HK-2 (cell line): ENCODE results near the gene AIF1L.
"Not testable (repeated sequence)": the region's sequence is repeated elsewhere in the genome, so short reads cannot be mapped to it uniquely, and the experiment has no call there.

Experiments used
- DNase-seq: peaks from one replicate; pipeline ENCODE4 v3.0.0-alpha.2; 2018; ENCODE audit not compliant: unreplicated experiment

AIF1L gene

DNA sequence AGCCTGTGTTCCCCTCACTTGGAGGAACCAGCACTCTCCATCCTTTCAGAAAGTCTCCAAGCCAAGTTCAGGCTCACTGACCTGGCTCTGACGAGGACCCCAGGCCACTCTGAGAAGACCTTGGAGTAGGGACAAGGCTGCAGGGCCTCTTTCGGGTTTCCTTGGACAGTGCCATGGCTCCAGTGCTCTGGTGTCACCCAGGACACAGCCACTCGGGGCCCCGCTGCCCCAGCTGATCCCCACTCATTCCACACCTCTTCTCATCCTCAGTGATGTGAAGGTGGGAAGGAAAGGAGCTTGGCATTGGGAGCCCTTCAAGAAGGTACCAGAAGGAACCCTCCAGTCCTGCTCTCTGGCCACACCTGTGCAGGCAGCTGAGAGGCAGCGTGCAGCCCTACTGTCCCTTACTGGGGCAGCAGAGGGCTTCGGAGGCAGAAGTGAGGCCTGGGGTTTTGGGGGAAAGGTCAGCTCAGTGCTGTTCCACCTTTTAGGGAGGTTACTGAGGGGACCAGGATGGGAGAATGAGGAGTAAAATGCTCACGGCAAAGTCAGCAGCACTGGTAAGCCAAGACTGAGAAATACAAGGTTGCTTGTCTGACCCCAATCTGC lies 24.4 kb downstream of the AIF1L start:
- no peak for DNase-seq

DNA sequence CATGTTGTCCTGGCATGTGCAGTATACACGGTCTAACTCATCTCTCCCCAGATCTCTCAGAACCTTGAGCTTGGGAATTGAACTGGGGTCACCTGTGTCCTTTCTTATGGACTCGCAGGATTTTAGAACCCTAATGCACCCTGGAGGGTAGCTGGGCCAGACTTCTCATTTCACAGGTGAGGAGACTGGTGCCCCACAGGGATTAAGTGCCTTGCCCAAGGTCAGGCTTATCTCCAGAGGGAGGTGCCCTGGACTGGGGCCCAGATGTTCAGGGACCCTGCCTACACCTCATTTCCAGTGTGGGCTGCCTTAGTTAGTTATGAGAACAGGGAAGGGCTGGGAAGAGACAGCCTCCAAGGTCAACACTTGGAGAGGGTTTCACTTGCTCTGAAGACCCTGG lies 25.0 kb downstream of the AIF1L start:
- DNase-seq, result no peak

DNA sequence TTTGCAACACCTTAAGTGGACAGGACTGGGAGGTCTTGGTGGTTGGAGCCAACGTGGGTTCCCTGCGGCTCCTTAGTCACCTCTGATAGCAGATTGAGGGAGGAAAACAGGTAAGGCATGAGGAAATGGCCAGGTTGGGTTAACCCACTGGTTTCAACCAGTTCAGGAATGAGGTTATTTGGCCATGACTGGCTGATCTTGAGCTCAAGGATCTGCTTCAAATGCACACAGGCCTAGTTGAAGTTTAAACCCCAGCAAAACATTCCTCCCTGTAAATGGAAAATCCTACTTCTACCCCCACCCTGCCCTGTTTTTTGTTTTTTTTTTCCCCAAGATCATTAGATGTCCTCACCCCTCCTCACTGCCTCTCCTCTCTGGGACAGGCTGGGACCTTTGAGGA lies 25.8 kb downstream of the AIF1L start:
- peak; percentile 69 for DNase-seq

DNA sequence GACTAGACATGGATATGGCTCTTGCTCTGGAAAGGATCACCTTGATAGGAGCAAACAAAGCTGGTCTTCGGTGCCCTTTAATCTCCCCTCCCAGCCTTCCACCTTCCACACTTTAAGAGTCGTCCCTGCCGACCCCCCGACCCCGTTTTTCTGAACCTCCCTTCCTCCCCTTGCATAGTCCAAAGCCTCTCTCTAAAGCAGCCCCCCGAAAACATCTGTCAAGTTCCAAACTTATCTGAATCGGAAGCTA lies 28.6 kb downstream of the AIF1L start:
- DNase-seq, result no peak

DNA sequence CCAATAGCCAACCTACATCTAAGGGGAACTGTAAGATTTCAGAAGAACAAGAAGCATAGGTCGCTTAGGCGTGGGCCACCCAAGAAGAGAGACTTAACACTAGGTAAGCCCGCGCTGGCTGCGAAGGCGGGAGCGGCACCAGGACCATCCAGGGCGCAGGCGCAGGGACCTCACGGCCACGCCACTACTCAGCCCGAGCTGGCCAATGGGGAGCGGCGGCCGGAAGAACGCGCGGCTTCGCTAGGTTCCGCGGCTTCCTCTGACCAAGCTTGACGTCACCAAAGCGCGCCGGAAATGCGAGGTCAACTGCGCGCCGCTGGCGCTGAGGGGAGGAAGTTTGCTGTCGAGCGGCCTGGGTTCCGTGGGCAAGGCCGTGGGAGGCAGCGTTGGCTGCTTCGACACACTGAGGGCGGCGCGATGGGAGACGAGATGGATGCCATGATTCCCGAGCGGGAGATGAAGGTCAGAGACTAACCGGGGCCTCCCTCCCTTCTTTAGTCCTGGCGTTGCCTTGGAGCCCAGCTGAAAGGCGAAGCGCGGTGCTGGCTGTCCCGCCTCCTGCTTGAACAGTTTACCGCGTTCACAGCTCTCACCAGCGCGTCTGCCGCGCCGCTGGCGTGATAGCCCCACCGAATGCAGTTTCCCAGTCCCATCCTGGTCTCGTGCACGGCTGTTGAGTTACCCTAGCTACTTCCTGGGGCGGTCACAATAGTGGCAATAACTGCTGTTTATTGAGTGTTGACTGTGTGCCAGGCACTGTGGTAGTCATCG lies 29.1 kb downstream of the AIF1L start, which contains the start of gene NUP214:
Gene NUP214 (plus strand): TSS at position 299 of the 771 bp plus-strand sequence. CDS start 119 bp downstream, at position 418.
- peak; percentile 99 for DNase-seq

DNA sequence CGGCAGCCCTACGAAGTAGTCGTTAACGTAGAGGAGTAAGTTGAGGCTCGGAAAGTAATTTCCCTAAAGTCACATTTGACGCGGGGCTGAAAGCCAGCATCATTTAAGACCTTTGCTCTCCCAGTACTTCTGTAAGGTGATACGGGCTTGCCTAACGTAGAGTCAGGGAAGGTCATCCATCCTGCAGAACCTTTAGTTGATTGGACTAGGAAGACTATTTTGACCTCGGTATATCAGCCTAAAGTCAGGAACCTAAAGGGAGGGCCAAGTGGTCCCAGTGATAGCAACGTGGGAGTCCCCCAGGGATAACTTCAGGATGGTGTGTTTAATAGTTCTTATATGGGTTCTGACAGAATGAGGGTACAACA lies 29.7 kb downstream of the AIF1L start:
- DNase-seq, result no peak

DNA sequence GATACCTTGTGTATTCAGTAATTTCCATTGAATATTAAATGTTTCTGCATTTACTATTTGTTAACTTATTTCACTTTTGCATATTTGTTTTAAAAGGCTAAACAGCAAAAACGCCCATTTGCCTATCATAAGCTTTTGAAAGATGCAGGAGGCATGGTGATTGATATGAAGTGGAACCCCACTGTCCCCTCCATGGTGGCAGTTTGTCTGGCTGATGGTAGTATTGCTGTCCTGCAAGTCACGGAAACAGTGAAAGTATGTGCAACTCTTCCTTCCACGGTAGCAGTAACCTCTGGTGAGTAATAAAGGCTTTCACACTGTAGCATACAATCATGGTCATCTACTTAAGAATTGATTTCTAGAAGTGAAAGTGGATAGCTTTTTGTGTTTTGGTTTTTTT lies 32.9 kb downstream of the AIF1L start:
- DNase-seq, result no peak

DNA sequence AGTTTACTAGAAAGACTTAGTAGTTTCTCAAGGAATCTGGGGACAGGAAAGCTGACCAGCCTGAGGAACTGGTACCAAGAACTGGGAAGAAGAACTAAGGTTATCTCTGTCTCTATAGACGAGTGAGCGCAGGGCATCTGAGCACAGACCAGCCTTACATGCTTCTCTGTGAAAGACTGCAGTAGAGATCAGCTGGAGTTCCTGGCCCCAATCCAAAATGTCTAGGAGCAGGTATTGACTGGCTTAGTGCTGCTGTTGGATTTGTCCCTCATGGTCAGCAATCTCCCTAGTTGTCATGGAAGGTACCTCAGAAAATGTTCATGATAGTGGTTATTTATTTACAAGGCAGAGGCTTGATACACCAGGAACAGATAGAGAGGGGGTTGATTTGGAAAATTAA lies 42.3 kb downstream of the AIF1L start:
- DNase-seq, result no peak

DNA sequence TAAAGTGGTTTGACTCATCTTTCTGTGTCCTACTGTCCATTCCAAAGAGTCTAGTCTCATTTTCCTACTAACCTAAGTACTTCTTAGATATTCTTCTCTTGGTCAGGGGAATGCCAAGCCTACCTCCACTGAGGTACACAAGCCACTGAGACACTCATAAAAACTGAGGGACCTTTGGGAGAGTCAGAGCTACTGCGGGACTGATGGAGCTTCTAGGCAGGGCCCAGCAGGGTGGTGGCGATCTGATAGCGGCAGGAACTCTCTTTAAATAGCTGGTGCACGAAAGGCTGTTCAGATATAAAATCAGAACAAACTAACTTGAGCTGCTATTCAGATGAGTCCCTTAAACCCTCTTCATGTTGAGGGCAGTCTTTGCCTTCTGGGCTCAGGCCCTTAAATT lies 43.8 kb downstream of the AIF1L start:
- no peak for DNase-seq

DNA sequence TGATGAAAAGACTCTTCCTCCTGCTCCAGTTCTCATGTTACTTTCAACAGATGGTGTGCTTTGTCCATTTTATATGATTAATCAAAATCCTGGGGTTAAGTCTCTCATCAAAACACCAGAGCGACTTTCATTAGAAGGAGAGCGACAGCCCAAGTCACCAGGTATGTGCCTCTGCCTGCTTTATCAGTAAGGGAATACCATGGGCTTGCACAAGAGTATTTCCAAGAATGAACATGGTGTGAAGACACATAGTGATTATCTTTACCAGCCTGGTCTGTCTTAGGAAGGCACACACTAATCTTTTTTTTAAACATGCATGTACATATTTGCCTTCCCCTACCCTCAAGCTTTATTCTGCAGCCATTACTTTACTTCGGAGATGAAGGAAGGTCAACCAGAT lies 44.2 kb downstream of the AIF1L start:
- no peak for DNase-seq

DNA sequence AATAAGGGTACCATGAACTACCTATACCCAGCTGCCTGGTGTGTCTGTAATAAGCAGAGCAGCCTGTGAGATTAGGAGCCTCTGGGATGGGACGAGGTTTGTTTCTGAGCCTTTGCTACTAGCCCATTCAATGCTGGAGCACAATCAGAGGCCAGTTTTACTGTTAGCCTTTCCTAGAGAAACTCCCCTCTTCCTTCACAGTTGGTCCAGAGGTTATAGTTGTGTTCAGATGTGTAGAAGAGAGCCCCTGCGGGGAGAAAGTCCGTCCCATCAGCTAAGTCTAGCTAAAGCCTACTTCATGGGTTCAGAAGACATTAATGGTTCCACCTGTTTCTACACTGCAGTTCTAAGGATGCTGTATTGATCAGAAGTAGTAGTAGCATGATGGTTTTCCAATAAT lies 45.8 kb downstream of the AIF1L start:
- DNase-seq, result no peak

DNA sequence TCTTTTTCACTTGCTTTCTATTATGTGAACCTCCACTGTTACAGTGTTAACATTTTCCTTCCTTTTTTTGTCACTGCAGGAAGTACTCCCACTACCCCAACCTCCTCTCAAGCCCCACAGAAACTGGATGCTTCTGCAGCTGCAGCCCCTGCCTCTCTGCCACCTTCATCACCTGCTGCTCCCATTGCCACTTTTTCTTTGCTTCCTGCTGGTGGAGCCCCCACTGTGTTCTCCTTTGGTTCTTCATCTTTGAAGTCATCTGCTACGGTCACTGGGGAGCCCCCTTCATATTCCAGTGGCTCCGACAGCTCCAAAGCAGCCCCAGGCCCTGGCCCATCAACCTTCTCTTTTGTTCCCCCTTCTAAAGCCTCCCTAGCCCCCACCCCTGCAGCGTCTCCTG lies 47.9 kb downstream of the AIF1L start:
- DNase-seq, result no peak

DNA sequence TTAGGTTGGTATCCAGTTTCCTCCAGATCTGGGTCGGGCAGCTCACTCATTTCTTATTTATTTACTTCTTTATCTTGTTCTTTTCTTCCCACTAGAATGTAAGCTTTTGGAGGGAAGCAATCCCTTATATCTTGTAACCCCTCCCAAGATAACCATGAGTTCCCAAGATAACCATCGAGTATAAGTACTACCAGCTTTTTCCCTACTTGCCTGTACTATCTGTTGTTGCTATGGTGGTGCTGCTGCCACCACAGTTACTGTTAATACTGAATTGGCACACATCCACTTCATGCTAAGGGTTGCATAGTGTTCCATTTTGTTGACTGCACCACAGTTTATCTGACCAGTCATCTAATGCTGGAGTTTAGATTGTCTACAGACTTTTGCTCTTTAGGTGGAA lies 48.9 kb downstream of the AIF1L start:
- no peak for DNase-seq

DNA sequence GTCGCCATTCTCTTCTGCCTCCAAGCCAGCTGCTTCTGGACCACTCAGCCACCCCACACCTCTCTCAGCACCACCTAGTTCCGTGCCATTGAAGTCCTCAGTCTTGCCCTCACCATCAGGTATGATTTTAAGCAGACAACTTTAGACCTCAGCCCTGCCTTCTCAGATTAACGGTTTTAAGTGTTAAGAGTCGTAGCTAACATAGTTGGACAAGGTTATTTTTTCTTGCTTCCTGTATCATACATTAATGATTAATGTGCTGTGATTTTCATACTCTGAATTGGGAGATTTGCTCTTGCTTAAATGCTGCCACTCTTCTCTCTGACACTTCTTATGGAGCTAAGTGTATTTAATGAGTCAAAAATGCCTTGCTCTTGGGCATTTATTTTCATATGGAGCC lies 49.9 kb downstream of the AIF1L start:
- DNase-seq, result no peak

DNA sequence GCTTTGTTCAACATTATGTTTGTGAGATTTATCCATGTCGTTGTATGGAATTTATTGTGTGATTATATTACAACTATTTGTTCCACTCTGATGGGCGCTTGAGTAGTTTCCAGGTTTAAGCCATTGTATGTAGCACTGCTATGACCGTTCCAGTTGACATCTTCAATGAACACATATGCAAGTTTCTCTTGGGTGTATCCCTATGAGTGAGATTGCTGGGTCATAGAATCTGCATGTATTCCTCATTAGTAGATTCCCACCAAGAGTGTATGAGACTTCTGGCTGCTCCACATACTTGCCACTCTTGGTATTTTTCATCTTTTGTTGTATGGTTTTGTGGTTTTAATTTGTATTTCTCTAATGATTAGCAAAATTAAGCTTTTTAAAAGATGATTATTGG lies 51.9 kb downstream of the AIF1L start:
- no peak for DNase-seq

DNA sequence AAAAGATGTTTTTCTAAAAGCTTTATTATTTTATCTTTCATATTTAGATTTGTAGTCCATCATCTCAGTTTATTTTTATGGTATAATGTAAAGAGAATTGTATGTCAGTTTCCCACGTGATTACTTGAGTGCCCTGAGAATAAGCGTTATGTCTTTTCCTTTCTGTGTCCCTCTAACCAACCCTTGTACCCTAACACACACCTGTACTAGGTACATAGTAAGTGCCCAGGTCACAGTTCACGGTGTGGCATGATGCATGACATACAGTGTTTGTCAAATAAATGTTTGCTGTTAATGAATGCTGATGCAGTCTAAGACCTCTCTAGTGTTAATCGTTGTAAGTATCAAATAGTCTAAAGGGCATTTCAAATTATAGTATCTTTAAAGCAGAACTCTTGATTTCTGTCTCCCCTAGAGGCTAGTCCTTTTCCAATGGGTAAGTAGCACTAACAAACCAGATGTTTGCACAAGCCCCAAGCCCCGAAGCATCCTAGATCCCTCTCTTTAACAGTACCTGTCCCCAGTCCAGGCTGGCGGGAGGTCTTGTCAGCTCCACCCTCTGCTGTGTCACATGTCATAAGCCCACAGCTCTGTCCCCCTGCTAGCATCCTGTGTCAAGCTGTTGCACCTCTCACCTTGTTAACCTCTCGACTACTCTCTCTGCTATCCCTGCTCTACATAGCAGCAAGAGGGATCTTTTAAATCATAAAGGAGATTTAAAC lies 52.8 kb downstream of the AIF1L start:
- DNase-seq, result no peak

DNA sequence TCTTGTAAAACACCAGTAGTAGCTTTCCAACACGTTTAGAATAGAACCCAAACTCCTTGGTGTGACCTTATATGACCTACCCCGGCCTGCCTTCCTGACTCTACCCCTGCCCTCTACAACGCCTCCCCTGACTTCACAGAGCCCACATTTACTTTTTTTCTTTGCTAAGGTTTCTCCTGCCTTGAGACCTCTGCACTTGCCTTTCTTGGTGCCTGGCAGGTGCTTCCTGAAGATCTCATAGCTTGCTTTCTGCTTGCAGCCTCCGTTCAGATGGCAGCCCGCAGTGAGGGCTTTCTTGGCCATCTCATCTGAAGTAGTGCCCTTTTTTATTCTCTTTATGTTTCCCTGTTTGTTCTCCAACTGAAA lies 53.3 kb downstream of the AIF1L start:
- no peak for DNase-seq

DNA sequence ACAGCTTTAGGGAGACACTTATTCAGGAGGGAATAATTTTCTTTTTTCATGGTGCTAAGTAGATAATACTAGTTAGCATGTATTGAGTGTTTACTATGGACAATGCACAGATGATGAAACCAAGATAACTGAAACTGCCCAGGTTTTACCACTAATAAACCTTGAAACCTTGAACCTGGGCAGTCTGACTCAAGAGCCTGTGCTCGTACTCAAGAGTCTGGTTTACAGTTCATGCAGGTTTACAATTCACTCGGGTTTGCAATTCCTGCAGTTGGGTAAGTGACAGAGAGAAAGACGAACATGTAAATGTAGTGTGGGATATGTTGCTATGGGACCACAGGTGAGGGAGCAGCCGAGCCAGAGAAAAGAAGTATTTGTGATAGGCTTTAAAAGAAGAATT lies 57.3 kb downstream of the AIF1L start:
- DNase-seq, result no peak

DNA sequence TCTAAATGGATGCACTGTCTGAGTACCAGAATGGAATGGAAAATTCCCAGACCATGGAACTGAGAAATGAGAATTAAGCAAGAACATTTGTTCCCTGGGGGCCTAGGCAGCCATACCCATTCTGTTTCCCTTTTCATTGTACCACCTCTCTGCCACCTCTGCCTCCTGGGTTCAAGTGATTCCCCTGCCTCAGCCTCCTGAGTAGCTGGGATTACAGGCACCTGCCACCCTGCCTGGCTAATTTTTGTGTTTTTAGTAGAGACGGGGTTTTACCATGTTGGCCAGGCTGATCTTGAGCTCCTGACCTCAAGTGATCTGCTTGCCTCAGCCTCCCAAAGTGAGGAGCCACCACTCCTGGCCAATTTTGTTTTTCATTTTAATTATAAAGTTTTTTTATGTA lies 62.3 kb downstream of the AIF1L start:
- not testable (repeated sequence) for DNase-seq

DNA sequence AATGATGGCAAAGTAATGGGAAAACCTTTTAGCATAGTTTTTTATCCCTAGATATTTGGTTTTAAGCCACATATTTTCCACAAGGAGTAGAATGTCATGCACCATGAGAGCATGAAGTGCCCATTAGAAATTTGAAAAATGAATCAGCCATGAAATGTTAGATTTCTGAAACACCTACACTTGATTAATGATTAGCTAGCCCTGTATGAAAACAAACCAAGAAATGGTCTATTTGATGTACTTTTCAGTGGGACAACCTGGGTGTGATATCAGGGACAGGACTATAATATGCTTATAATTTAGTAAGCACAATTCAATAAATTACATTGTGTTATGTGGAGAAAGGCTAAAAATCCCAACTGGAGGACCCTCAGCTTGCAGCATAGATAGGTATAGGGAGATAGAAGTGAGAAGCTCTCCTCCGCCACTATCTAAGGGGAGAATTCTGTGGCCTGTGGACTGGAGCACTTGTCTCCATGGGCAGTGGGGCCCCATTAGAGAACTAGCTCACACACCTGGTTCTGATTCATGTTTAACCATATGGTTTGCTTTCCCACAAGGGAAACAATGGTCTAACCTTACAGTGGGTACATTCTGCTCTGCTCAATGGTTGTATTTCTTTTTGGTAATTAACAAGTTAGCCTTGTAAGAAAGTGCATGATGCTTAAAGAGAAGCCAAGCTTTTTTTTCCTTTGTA lies 64.2 kb downstream of the AIF1L start:
- DNase-seq, result no peak

DNA sequence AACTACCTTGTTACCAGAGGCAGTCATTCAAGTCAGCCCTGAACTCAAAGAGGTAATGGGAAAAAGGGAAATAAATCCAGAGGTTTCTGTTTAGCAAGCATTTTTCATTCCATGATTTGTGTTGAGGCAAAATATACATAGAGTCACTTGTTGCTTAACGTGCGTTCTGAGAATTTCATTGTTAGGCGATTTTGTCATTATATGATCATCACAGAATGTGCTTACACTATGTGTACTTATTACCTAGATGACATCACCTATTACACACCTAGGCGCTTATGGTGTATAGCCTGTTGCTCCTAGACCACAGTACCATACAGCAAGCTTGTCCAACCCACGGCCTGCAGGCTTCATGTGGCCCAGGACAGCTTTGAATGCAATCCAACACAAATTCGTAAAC lies 65.3 kb downstream of the AIF1L start:
- DNase-seq, result no peak

DNA sequence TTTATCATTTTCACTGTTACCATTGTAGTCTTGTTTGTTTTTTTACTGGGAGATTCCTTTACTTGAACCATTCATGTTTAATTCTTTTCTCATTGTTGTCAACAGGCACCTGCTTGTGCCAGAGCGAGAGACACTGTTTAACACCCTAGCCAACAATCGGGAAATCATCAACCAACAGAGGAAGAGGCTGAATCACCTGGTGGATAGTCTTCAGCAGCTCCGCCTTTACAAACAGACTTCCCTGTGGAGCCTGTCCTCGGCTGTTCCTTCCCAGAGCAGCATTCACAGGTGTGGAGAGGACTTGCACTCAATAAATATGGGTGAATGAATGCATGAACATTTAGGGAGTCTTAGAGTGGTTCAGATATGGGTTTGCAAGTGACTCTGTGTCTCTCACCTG lies 66.6 kb downstream of the AIF1L start:
- DNase-seq, result no peak

DNA sequence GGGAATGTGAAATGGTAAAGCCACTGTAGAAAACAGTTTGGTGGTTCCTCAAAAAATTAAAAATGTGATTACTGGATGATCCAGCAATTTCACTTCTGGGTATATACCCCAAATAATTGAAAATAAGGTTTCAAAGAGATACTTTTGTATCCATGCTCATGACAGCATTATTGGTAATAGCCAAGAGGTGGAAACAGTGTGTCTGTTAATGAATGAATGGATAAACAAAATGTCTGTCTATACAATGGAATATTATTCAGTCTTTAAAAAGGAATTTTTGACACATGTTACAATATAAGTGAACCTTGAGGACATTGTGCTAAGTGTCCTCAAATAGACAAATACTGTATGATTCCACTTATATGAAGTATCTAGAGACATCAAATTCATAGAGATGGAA lies 69.2 kb downstream of the AIF1L start:
- no peak for DNase-seq
